A673 (cell line): ENCODE measurements around the gene BSN.

Experiments used
- EZH2 ChIP-seq: fragments of 200-600 bp; sonication (generic); IDR thresholded peaks from 2 replicates; pipeline ENCODE4 v1.6.1; 2017; ENCODE audit warnings: borderline replicate concordance, low read depth, mild to moderate bottlenecking, mixed read lengths, antibody characterized with exemption, low read length; ENCODE audit not compliant: poor library complexity, severe bottlenecking
- TF ChIP-seq, protein P1 (sequence below): fragments of 300-800, 200-600 bp; sonication (generic); conservative IDR thresholded peaks from 2 replicates; pipeline ENCODE4 v1.5.1; 2017; ENCODE audit warnings: low read depth, mild to moderate bottlenecking, antibody characterized with exemption, low read length, moderate library complexity, mixed read lengths

- TF ChIP-seq, protein P1, sequence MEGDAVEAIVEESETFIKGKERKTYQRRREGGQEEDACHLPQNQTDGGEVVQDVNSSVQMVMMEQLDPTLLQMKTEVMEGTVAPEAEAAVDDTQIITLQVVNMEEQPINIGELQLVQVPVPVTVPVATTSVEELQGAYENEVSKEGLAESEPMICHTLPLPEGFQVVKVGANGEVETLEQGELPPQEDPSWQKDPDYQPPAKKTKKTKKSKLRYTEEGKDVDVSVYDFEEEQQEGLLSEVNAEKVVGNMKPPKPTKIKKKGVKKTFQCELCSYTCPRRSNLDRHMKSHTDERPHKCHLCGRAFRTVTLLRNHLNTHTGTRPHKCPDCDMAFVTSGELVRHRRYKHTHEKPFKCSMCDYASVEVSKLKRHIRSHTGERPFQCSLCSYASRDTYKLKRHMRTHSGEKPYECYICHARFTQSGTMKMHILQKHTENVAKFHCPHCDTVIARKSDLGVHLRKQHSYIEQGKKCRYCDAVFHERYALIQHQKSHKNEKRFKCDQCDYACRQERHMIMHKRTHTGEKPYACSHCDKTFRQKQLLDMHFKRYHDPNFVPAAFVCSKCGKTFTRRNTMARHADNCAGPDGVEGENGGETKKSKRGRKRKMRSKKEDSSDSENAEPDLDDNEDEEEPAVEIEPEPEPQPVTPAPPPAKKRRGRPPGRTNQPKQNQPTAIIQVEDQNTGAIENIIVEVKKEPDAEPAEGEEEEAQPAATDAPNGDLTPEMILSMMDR: no peak
- no peak for TF ChIP-seq EZH2
Observed at GRCh38 chr3:49648354-49649019, 94.2 kb downstream of the BSN start.
